ENCODE measurements around the gene C1QL1. TPM values are rescaled to one million over a fixed set of nuclear protein-coding genes. Genes with fewer than 3 reads are reported as not detected.
A peak's percentile ranks its signal among the peaks of the same experiment; 100 is the strongest.

Gene C1QL1
- total RNA-seq, 1 experiment from 2014 or later = 8.2 TPM

DNA sequence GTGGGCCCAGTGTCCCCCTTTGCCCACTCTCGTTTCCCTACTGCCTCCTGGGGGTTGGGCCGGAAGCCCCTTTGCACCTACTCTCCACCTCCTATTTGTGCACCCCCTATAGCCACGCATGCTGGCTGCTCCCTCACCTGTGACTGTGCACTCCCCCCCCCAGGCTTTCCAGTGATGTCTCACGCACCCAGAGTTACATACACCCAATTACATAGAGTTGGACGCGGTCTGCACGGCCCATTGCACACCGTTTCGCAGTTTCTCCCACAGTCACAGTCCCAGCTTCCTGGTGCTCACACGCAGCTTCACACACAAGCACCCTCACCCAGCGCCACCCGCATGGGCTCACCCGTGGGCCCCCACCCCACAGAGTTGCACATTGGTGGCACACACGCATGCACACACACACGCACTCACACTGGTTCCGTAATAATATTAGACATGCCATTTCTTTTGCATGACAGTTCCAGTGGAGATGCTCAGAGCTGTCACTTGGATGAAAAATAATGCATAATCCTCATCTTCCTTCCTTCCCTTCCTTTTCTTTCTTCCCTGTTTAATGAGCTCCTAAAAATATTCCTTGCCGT lies 21.5 kb upstream of the C1QL1 start:
- no peak for DNase-seq (ENCODE audit: low read depth)

DNA sequence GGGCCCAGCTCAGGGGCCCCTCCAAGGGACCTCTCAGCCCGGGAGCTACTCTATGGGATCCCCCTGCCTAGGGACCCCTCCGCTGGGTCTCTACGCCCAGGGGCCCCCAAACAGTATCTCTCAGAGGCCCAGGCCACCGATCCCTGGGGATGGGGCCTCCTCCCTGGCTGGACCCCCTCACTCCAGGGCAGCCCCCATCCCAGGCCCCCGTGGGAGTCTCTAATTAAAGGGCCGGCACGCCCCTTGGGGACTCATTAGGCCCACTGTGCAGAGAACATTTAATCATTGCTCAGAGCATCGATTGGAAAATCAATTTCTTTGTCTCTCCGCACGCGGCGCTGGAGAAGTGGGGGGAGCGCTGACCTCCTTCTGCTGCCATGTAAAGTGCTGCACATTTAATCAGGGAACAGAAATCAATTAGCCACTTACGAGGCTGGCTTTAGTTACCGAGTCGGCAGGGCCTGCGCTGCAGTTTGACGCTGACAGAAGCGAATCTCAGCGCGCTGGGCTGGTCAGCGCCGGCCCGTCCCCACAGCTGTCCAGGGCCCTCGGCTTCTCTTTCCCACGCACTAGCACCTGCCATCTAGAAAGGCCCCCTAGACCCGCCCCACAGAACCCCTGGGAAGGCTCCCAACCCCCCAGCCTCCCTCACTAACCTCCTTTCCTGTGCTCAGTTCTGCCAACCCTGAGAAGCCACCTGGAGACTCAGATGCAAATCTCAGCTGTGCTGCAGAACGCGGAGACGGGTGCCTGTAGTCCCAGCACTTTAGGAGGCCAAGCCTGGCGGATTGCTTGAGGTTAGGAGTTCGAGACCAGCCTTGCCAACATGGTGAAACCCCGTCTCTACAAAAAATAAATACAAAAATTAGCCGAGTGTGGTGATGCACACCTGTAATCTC lies 20.2 kb upstream of the C1QL1 start:
- no peak for DNase-seq (ENCODE audit: low read depth)

DNA sequence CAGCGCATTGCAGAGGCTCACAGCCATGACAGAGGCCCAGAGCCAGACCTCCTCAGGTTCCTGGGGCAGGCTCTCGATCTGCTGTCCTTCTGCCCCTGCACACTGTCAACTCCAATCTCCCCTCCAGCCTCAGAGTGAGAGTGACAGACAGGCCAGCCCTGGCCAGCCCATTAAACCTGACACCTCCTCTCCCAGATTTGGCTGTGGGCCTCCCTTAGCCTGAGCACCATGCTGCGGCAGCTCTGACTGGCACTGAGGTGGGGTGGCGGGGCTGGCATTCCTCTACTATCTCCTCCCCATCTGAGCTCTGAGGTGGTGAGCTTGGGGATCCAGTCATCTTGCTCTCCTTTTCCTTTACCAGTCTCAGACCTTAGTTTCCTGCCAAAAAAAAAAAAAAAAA lies 15.5 kb upstream of the C1QL1 start:
- no peak for DNase-seq (ENCODE audit: low read depth)

DNA sequence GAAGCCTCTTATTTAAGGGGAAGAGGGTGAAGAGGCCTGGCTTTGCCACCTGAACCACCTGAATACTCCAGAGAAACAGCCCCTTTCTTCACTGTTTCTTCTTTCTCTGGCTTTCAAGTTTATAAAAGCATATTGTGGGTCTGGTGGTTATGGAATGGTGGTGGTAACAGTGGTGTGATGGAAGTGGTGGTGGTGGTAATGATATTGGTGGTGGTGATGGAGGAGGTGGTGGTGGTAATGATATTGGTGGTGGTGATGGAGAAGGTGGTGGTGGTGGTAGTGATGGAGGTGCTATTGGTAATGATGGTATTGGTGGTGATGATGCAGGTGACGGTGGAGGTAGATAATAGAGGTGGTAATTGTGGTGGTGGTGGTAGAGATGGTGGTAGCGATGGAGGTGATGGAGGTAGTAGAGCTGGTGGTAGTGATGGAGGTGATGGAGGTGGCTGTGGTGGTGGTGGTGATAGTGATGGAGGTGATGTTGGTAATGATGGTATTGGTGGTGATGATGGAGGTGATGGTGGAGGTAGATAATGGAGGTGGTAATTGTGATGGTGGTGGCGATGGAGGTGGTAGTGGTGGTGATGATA lies 14.1 kb upstream of the C1QL1 start:
- DNase-seq (ENCODE audit: low read depth) = no peak

DNA sequence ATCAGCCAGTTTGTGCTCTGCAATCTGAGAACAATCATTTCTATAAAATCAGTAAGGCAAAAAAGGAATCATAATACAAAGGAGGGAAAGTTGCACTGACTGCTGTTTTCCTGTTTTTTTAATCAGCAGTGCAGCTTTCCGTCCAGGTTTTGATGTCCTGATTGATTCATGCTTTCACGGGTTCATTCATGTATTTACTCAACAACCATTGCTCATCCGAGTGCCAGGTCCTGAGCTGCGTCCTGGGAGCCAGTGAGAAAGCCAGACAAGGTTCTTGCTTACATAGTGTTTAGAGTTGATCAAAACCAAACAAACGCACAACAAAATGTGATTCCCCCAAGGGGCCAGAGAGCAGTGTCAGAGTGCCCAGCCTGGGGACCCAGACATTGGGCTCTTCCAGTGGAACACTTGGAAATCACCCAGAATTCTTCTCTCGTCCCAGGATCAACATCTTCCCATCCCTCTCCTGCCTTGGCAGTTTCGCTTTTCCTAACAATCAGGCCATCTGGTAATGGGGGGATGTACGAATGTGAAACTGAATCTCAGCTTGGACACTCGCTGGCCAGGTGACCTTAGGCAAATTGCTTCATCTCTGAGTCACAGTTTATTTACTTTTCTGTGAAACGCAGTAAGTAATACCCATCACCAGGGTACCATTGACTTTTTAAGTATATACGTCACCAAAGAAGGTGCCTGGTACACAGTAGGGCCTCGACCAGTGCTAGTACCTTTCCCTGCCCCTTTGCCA lies 13.3 kb upstream of the C1QL1 start:
- DNase-seq (ENCODE audit: low read depth) = peak; percentile 83

DNA sequence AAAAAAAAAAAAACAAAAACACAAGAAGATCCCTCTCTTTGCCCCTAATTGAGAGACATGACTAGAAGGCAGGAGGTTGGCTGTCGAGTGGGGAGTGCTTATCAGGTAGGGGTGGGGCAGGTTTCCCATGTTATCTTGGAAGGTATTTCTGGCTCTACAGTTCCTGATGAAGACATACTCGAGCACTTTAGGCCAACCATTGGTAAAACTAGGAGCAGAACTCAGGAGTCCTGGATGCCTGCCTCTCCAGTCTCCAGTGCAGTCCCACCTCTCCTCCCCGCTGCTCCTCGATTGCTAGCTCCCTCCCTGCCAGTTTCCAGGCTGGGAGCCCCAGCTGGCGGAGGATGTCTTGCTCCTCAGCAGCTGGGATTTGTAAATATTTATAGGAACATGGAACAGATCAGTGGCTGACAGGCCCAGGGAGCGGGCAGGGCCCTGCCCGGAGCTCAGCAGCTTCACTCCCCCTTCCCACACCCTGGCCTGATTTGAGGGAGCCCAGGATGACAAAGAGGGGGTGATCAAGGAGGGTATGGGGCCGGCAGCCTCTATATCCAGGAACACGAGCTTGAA lies 11.4 kb upstream of the C1QL1 start:
- DNase-seq (ENCODE audit: low read depth) = no peak

DNA sequence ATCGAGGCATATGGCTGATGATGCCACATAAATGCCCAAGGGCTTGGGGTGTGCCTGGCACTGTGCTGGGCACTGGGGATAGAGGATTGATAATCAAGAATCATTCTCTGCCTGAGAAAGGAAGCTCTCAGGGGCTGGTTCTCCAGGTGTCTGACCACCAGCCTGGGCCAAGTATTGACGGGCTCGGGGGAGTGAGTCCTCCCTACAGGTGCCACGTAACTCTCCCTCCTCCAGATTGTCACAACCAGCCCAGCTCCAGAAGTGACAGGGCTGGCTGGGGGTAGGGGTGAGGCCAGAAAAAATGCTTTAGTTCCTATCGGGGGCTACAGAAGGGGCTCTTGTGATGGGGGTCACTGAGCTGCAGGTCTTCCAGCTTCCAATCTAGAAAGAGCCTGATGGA lies 10.7 kb upstream of the C1QL1 start:
- no peak for DNase-seq (ENCODE audit: low read depth)

DNA sequence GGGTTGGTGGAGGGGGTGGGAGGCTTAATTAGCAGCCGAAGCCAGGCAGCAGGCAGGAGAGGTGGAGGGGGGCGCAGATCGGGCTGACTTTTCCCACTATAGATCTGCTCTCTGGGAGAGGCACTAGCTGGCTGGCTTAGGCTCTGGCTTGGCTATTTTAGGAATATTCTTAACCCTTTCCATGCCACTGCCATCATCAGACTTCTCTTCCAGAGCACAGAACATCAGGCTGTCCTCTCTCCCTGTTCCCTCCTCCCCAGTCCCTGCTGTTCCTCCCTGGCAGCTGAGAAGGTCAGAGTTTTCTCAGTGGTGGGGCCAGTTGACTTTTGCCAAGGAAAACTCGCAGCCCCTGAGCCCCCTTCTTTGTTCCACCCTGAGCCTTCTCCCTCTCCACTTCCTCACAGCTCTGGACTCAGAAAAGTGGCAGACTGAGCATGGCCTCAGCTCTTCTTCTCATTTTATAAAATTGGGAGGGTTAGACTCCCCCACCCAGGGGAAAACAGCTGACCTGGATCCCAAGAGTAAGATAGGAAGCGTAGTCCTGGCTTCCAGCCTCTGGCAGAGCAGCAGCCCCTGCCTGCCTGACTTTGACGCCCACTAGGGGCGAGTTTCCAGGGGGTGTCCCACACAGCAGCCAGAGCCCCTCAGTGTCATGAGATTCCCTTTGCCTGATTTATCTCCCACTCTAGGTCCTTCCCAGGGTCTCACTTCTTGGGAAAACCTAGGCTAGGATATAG lies 9.9 kb upstream of the C1QL1 start:
- DNase-seq (ENCODE audit: low read depth) = no peak

DNA sequence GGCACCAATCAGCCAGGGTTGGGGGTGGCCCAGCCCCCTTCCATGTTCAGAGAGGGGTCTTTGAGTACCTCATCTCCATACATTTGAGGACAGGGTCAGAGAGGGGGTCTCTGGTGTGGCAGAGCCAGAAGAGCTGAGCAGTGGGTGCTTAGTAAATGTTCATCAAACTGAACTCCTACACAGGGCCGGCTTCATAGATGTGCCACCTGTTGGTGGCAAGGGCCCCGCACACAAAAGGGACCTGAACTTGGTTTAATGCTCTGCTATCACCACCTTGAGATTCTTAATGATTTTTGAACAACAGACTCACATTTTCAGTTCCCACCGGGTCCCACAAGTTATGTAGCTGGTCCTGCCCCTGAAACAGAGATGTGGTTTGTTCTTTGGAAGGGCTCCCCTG lies 9.0 kb upstream of the C1QL1 start:
- DNase-seq (ENCODE audit: low read depth) = no peak

DNA sequence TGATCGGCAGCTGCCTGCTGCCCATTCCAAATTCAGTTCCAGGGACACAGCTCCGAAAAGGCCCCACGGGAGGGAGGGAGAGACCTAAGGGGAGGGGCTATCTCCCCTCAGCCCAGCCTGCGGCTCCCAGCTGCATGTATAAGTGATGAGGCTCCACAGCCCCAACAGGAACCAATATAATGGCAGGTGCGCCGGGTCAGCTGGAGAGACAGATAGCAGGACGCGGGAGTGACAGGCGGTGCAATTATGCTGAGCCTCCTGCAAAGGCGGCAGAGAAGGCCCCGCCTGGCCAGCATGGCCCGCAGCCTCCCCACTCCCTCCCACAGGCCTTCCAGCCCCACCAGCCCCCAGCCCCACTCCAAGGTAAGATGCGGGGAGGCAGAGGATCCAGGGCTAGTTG lies 8.1 kb upstream of the C1QL1 start:
- DNase-seq (ENCODE audit: low read depth) = no peak

DNA sequence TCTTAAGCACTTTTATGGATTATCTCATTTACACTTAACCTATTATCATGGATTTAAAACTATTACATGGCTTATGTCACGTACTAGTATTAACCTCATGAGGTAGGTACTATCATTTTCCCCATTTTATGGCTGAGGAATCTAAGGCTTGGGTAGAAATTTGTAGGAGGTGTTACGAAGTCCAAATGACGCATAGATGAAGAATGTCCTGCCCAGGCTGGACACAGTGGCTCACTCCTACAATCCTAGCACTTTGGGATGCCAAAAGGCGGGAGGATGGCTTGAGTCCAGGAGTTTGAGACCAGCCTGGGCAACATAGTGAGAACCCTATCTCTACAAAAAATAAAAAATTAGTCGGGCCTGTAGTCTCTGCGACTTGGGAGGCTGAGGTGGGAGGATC lies 4.8 kb upstream of the C1QL1 start:
- DNase-seq (ENCODE audit: low read depth) = peak; percentile 84

DNA sequence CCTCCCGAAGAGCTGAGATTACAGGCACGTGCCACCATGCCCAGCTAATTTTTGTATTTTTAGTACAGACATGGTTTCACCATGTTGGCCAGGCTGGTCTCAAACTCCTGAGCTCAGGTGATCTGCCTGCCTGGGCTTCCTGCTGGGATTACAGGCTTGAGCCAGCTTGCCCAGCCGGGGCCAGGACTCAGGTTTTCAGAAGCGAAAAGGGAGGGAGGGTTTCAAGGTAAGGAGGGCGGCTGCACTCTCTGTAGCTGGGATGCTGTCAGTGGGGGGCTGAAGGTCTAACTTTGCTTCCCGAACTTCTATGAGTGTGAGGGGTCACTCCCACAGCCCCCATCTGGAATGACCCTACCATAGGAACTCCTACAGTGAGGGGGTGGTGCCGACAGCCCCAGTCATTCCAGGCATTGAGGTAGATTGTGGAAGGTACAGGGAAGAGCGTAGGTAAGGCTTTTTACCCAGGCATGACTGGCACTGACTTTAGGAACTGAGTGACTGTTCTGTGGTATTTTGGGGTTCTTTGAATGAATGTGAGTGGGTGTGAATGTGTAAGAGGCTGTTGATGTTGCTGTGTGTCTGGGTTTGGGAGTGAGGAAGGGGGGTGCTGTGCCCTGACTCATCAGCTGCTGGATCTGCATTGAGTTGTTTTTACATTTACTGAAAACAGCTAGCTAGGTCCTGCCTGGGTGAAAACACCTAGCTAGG lies 3.8 kb upstream of the C1QL1 start:
- peak; percentile 44 for DNase-seq (ENCODE audit: low read depth)

DNA sequence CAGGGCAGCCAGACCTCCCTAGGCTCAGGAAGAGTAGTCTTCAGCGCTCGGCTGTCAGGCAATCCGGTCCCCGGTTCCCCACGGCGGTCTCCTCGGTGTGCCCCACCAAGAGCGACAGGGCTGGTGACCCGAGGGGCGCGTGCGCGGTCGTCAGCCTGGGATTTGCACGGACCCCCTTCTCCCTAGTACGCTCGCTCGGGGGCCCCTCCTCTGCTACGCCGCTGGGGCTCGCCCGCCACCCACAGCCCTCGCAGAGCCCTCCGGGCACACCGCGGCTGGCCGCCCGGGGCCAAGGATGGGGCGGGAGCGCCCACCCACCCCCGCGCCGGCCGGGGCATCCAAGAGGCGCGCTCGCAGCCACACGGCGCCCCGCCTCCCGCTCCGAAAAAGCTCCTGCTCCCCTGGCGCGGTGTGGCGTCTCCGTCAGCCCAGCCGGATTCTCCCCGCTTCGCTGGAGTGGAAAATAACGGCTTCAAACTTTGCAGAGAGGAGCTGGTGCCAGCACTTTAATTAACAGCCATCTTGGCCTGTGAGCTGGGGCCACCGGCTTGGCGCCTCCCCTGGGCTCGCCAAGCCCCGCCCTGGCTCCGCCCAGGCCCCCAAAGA lies 2.1 kb upstream of the C1QL1 start:
- DNase-seq (ENCODE audit: low read depth) = peak; percentile 42

DNA sequence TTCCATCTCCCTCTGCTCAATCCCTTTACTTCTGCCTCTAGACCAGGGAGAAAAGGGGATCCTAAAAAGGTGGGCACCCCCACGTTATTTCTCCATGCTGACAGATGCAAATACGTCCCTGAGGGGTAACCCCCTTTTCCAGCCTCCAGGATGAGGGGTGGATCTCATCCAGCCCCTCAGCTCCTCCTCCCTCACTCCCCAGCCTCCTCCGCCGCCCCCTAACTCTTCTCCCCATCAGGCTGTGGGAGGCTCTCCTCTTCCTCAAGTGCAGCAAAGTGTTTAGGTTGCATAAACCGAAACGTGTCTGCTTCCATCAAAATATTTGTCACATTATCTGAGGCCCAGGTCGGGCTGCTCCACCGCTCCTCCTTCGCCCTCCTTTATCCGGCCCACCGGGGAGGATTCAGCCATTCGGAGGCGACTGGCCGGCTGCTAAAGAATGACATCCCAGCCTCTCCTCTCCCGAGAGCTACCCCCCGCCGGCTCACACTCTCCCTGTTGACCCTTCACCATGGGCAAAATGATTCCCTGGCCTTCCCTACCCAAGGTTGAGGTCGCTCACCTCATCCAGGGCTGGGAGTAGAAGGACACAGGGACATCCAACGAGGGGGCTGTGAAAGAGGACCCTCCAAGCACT lies 1.2 kb upstream of the C1QL1 start:
- DNase-seq (ENCODE audit: low read depth) = no peak

DNA sequence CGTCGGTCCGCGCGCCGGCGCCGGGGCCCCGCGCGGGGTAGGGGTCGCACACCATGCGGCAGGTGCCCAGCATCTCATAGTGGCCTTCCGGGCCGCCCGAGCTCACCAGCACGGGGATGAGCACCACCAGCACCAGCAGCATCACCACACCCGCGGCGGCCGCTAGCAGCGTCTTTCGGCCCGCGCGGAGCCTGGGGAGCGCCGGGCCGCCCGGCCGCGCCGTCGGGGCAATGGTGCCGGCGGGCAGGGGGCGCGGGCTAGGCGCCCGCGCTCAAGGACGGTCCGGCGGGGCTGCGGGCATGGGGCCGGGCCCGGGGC lies 237 bp downstream of the C1QL1 start:
- DNase-seq (ENCODE audit: low read depth) = no peak

DNA sequence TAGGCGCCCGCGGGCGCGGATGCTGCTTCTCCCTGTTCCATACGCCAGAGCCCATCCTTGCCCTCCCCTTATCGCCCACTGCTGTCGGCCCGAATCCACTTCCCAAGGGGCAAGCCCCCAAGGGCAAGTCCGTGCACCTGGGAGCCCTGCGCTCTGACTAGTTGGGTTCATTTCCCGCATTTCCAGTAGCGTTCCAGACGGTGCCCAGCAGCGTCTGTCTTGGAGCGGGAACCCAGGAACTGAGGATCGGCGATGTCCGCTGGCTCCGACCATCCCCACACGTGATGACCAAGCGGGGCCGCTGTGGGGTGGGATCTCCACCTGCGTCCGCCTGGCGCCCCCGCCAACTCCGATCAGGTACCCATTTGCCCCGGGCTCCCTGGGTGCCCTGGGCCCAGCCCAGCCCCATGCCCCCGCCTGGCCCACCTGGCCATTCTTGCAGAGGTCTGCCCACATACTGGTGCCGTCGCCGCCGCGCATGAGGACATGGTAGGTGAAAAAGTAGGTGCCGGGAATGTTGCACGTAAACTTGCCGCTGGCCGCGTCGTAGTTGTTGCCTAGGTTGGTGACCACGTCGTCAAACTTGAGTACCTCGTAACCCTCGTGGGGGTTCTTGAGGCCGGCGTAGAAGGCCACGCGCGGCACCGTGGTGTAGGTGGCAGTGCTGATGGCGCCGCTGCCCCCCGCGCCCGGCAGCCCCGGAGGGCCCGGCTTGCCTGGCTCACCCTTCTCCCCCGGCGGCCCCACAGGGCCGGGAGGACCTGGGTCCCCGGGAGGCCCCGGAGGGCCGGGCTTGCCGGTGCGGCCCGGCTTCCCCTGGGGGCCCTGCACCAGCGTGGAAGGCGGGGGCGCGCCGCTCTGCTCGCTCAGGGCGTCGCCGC lies 837 bp downstream of the C1QL1 start:
- no peak for DNase-seq (ENCODE audit: low read depth)

DNA sequence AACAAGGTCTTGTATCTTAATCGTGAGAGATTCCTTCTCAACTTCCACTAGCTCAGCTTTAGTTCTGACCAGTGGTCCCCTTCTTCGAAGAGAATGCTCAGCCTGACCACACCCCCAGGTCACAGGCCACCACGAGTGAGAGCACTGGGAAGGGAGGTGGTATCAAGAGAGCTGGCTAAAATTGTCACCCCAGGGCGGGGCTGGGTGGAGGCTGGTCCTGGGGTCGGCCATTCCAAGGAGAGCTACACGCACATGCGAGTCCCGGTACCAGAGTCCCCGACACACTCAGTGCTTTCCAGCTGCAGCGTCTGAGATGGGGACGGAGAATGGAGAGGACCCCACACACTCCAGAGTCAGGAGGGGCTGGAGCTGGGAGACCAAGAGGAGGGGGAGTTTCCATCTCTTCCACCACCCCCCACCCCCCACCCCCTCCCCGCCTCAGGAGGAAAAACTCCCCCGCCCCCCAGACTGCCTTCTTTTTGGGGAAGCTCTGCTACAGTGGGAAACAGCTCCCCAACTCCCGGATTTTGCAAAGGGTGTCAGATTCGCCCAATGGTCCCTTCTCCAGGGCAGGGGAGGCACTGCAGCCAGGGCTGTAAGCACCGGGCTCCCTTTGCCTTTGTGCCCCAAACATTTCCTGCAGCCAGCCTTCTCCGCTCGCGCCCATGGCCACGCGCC lies 1.6 kb downstream of the C1QL1 start:
- DNase-seq (ENCODE audit: low read depth) = no peak

DNA sequence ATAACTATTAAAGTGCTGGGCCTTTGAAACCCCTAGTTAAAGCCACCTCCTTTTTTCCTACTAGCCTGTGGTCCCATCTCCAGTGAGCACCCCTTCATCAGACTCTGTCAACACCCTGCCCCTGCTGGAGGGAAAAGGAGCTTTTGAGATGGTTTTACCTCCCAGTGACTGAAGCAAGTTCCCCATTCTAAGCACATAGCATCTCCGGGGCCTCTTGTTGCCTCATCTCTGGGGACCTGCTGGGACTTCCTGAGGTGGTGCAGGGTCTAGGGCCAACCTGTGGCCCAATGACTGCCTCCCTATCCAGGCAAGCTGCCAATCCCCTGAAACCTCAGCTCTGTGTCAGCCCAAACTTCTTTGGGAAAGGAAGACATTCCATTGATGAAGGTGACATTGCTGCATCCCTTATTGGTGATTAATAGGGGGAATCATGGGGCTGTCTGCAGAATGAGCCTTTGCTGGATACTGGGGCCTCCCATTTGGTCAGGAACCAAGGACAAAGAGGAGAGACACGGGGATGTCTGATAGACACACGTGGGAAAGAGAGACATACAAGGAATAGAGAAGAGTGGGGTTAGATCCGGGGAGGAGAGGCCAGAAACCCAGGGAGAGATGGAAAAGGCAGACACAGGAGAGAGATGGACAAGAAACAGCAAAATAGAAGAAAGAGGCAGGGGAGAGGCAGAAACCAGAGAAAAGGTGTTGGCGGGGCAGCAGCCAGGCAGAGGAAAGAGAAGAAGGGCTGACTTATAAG lies 2.4 kb downstream of the C1QL1 start:
- DNase-seq (ENCODE audit: low read depth) = no peak
